ENCODE data around the gene KIRREL1.

DNA sequence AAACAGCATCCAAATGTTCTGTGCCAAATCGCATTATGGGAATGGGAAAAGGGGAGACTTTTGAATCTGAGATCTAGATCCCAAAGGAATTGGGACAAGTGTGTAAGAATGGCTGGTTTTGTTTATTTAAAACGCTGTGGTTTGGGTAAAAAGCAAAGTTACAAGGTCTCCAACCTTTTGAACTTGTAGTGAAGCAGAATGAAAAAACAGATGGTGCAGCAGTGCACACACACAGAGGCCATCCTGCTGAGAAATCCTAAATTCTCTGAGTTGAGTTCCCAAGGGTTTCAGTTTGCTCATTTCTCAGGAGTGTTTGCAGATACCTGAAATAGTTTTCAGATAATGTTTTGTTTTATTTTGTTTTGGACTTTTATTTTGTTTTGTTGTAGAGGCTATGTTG is 107.1 kb downstream of the KIRREL1 start:
- TF ChIP-seq FOXK1 (CRISPR knock-in tag; IDR thresholded peaks at IDR 0.05): no peak
- TF ChIP-seq ELF4 (CRISPR knock-in tag; IDR thresholded peaks at IDR 0.05; ENCODE audit: low read depth): no peak
- no peak for TF ChIP-seq CTCF (IDR thresholded peaks at IDR 0.05)
- no peak for TF ChIP-seq ESRRA (CRISPR knock-in tag; IDR thresholded peaks at IDR 0.05; ENCODE audit: borderline replicate concordance)
- TF ChIP-seq PRRX2 (CRISPR knock-in tag; IDR thresholded peaks at IDR 0.05): no peak
- TF ChIP-seq ZNF281 (CRISPR knock-in tag; IDR thresholded peaks at IDR 0.05): no peak
- TF ChIP-seq OVOL2 (CRISPR knock-in tag; IDR thresholded peaks at IDR 0.05; ENCODE audit: borderline replicate concordance): no peak
- TF ChIP-seq ZNF232 (CRISPR knock-in tag; IDR thresholded peaks at IDR 0.05): no peak
- TF ChIP-seq TEAD4 (CRISPR knock-in tag; IDR thresholded peaks at IDR 0.05): no peak
- TF ChIP-seq, protein P1, sequence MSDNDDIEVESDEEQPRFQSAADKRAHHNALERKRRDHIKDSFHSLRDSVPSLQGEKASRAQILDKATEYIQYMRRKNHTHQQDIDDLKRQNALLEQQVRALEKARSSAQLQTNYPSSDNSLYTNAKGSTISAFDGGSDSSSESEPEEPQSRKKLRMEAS (CRISPR knock-in tag; IDR thresholded peaks at IDR 0.05): no peak
- no peak for TF ChIP-seq CREB1 (CRISPR knock-in tag; IDR thresholded peaks at IDR 0.05)
- TF ChIP-seq, protein P2, sequence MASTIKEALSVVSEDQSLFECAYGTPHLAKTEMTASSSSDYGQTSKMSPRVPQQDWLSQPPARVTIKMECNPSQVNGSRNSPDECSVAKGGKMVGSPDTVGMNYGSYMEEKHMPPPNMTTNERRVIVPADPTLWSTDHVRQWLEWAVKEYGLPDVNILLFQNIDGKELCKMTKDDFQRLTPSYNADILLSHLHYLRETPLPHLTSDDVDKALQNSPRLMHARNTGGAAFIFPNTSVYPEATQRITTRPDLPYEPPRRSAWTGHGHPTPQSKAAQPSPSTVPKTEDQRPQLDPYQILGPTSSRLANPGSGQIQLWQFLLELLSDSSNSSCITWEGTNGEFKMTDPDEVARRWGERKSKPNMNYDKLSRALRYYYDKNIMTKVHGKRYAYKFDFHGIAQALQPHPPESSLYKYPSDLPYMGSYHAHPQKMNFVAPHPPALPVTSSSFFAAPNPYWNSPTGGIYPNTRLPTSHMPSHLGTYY (CRISPR knock-in tag; IDR thresholded peaks at IDR 0.05): no peak
- TF ChIP-seq, protein P3, sequence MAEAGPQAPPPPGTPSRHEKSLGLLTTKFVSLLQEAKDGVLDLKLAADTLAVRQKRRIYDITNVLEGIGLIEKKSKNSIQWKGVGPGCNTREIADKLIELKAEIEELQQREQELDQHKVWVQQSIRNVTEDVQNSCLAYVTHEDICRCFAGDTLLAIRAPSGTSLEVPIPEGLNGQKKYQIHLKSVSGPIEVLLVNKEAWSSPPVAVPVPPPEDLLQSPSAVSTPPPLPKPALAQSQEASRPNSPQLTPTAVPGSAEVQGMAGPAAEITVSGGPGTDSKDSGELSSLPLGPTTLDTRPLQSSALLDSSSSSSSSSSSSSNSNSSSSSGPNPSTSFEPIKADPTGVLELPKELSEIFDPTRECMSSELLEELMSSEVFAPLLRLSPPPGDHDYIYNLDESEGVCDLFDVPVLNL (CRISPR knock-in tag; IDR thresholded peaks at IDR 0.05; ENCODE audit: borderline replicate concordance, low read depth): no peak
- no peak for TF ChIP-seq MLX (CRISPR knock-in tag; IDR thresholded peaks at IDR 0.05)

Data from WTC11 (cell line).